Suprapubic skin (tissue), 3 donors: ENCODE measurements around the gene BBLN.

Experiments used
- CTCF ChIP-seq, 2 donors: fragments of 200-600 bp in 1 of 2; fragments of 450-650 bp in 1 of 2; sonication (generic) in 1 of 2; IDR thresholded peaks; one replicate each; pipeline ENCODE4 v1.5.1; 2016 to 2019; ENCODE audit warnings: antibody characterized with exemption in 2 of 2, mild to moderate bottlenecking in 1 of 2, moderate library complexity in 1 of 2
- EP300 ChIP-seq: sonication (generic); formaldehyde crosslinking; IDR thresholded peaks from one replicate; pipeline ENCODE4 v1.6.1; 2017; ENCODE audit warnings: antibody characterized with exemption
- POLR2A ChIP-seq, 2 donors: fragments of 450-650 bp; IDR thresholded peaks; one replicate each; pipeline ENCODE4 v1.6.1; 2017; ENCODE audit warnings: antibody characterized with exemption in 2 of 2, mild to moderate bottlenecking in 2 of 2, moderate library complexity in 2 of 2

- TF ChIP-seq CTCF (IDR thresholded peaks at IDR 0.05) = no peak
- no peak for TF ChIP-seq POLR2A (IDR thresholded peaks at IDR 0.05)
- TF ChIP-seq EP300 = no peak
These were observed 14.0 kb downstream of the BBLN start for GRCh38 chr9:128174062-128174461.
